KBM-7 (cell line): ENCODE results near the gene TMEM250.

Experiments
- DNase-seq: peaks from one replicate; pipeline ENCODE4 v3.0.0-alpha.2; 2015
- in situ Hi-C: fragments of 300-500 bp; cut with MboI; formaldehyde crosslinking; loops from 2 replicates; pipeline ENCODE4 v1.14.3; 2020; ENCODE audit warnings: low sequenced_read_pairs, low pct_unique_long_range_greater_than_20kb, mixed read lengths

TMEM250 gene

DNA sequence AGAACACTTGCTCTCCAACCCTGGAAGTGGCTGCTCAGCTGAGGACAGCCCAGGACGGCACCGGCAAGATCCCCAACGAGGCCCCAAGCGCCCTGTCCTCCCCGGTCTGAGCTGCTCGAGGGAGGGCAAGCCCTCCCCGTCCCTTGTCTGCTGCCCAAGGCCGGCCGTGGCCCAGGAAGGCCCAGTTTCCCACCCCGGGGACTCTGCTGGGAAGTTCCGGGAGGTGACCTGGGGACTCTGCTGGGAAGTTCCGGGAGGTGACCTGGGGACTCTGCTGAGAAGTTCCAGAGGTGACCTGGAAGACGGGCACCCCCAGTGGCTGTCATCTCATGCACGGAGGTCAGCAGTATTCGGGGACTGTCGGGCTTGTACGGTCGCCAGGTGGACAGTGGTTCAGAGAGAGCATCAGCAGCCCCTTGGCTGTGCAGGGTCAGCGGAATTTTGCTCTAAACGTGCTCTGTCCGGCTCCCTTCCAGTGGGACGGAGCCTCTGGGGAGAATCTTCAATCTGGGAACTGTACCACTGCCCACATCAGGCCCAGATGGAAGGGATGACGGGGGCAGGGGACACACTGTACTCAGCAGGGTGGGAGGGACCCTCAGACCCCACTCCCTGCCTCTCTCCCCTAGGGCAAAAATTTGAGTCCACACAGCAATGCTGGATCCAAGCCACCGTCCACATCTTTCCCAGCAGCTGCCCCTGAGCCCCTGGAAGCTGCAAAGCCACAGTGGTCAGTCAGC, 30.8 kb downstream of the TMEM250 start:
- in situ Hi-C loops, result no loop called here
- no peak for DNase-seq

DNA sequence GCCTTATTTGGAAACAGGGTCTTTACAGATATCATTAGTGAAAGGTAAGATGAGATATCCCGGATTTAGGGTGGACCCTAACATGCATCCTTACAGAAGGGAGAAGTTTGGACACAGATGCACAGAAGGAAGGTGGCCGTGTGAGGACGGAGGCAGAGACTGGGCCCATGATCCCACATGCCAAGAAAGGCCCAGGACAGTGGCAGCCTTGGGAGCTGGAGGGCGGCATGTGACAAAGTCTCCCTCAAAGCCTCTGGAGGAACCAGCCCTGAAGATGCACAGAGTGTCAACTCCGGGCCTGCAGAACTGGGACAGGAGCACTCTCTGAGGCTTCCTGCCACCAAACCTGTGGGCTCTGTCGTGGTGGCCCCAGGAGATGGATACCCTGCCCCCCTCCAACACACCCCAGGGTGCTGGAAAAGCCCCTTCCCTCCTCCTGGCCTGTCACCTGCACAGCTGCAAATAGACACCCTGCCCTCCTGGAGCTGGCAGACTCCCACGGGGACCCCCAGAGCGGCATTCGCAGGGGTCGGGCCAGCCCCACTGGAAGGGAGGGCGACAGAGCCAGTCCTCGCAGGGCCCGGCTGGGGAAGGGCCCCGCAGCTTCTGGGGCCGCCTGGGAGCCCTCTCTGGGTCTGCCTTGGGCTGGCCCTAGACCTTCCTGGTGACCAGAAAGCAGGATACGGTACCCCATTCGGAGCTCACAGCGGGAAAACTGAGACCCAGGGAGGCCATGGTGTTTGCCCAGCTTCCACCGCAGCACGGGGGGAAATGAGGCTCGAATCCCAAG, 31.5 kb downstream of the TMEM250 start:
- in situ Hi-C loops, result no loop called here
- DNase-seq, result no peak

DNA sequence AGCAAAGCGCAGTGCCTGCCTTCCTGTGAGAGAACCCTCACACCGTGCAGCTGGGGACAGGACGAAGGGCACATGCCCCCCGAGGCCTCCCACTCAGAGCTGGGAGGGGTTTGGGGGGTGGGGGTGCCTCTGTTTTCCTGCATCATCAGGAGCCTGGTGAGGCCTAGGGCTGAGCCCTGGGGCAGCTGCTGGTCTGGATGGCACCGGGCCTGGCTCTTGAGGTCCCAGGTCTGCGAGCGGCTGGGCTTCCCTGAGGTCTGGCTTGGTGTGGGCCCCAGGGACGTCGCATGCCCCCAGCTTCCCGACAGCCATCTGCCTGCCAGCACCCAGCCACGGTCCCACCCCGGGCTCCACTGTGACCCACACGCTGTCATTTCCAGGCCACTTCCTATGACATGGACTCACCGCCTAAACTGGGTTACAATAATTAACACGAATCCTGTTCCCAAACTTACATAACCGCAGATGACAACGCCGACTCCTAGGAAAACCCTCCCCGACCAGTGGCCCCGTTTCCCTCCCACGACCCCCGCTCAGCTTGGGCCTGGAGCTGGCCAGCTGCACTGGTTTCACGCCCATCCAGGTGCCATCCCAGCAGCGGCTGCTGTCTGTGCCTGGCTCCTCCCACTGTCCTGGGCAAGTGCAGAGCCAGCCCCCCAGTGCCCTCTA, 32.3 kb downstream of the TMEM250 start:
- DNase-seq, result no peak
- in situ Hi-C loops, result no loop called here

DNA sequence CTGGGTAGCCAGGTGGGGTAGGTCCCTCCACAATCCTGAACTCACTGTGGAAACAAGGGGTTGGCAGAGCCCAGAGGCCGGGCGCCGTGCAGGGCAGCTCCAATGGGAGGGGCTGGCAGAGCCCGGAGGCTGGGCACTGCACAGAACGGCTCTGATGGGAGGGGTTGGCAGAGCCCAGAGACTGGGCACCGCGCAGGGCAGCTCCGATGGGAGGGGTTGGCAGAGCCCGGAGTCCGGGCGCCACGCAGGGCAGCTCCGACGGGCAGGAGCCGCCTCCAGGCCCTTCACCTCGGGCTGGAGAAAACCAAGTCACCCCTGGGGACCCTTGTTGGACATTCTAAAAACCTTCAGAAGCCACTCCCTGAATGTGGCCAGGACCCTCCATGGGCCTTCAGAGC, 32.9 kb downstream of the TMEM250 start:
- in situ Hi-C loops, result no loop called here
- DNase-seq, result no peak

DNA sequence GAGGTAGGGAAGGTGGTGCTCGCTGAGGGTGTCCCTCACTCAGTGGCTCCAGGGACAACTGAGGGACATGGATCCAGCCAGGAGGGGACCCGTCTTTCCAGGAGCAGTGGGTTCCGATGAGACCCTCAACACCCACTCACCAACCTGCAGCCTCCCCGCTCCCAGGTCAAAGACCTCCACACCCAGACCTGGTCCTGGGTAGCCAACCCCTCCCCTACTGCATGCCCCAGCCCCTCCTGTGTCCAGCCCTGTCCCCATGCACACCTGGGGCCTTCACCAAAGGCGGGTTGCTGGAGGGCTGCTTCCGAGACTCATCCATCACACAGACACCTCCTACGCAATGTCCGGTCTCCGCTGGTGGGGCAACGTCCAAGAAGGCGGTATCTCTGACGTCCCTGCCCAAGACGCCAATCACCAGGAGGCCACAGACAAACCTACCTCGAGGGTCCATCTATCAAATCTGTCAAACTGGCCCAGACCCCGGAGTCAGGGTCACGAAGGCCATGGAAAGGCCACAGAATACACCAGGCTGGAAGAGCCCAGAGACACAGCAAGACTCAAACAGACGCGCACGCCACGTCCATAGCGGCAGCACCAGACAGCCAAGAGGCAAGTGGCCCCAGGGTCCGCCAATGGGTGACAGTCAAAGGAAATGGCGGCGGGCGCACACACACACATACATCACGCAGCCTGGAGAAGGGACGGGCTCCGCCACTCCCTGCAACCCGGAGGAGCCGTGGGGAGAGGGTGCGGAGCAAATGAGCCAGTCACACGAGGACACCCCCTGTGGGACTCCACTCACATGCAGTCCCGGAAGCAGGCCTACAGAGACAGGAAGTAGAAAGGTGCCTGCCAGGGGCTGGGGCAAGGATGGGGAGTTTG, 34.4 kb downstream of the TMEM250 start:
- in situ Hi-C loops, result no loop called here
- DNase-seq, result no peak

DNA sequence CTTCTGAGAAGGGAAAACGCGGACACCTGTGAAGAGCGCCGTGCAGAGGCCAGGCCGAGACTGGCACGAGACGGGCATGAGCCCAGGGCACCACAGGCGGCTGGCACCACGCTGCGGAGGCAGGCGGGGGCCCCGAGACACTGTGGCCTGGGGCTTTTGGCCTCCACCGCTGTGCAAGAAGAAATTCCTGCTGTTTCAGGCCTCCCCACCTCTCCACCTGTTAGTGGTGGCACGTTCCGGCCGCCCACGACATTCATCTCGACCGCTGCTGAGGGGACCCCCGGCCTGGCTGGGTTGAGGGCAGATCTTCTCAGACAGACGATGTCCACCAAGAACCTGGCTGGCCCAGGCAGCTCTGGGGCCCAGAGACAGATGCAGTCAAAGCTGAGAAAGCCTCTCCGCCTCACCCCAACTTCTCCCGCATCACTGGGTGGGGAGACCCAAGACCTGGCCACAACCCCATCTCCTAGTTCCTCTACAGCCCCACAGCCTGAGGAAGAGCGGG, 35.1 kb downstream of the TMEM250 start:
- in situ Hi-C loops, result no loop called here
- no peak for DNase-seq

DNA sequence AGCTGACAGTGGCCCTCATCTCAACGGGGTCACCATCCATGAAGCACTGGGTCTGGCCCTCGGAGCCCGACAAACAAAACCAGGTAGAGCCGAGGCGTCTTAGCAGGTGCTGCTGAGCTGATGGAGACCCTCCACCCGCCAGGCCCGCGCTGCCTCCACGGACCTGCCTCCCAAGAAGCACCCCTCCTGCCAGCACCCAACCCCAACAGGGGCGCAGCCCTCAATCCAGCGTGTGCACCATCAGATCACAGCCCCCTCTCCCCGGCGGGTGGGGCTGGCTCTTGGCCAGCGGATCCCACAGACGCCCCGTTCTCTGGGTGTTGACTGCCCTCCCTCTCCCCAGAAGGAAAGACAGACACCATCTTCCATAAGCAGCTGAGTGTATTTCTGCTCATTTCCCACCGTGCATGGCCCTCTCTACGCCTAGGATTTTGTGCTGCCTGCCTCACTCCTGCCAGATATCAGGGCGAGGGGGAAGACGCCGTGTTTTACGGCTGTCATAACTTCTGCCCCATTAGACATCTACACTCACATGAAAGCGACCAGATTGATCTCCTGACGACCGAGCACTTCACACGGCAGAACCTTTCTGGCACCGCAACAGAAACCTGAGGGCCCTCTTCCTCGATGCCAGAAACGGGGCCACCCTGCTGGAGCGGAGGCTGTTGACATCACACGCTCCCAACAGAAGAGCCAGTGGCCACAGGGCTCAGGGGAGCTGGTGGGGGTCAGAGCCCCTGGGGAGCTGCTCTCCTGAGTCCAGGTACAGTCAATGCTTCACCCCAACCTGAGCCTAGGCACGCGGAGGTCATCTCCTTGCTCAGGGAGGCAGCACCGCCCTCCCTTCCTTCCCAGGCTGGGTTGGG, 35.9 kb downstream of the TMEM250 start:
- in situ Hi-C loops, result no loop called here
- DNase-seq, result no peak

DNA sequence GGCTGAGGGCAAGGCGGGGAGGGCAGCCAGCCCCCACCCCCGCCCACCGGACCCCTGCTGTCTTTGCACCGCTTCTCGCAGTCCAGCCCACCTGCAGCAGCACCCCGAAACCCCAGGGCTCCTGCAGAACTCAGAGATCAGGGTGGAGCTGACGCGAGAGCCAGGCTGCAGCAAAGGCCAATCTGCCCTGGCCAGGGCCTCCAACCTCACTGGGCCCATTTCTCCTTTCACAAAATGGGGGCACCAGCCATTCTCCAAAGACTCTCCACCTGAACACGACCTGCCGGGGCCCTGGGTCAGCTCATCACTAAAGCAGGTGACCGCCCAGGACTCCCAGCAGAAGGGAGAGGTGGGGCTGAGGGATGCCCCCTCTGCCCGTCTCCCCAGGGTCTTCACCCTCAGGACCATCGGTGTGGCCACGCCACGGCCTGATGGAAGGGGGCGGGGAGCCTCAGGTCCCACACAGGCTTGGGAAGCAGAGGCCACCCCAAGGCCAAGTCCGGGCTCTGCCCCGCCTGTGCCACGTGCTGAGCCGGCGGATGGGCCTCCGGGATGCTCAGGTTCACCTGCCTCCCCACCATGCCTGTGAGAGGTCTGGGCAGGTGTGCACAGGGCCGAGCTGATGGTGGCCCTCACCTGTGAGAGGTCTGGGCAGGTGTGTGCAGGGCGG, 36.7 kb downstream of the TMEM250 start:
- DNase-seq, result no peak
- in situ Hi-C loops, result no loop called here

DNA sequence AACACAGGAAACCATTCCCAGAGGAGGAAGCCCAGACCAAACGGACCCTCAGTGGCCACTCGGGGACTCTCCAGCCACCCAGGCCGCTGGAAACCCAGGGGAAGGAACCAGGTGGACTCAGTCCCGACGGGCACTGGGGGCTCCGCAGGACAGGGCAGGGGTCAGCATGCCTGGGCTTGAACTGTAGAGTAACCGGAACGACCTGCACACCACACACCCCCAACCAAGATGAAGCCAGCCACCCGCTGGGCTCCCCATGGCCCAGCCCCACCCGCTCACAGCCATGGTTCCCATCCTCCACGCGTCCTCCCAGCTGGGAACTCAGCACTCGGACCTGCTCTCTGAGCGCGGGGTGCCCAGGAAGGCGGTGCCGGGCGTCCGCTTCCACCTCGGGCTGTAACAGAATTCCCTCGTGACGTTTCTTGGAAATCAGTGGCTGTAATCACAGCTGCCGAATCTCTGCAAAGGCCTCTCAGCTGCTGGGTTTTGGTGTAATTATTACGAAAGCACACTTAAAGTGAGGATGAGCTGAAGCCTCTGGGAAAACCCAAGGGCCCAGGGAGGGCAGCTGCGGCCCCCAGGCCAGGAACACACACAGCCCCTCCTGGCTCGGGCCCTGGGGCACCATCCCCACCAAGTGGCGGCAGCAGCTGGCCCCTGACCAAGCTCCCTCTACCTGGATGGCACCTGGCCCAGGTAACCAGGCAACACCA, 37.4 kb downstream of the TMEM250 start:
- no peak for DNase-seq
- in situ Hi-C loops, result no loop called here

DNA sequence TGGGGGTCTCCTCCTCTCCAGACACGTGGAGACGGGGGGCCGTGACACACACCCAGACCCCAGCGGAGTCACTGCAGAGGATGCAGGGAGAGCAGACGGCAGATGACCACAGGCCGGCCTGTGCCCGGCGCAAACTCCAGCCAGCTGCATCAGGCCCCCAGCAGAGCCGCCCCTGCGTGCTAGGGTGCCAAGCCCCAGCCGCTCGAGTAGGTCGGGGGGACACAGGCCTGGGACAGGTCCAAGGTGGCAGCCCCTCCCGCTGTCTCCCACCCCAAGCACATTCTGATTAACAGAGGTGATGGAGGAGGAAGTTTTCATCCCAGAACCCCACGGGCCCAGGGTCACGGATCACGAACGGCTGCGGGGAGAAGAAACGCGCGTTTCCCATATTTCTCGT, 38.0 kb downstream of the TMEM250 start:
- no peak for DNase-seq
- in situ Hi-C loops, result no loop called here

DNA sequence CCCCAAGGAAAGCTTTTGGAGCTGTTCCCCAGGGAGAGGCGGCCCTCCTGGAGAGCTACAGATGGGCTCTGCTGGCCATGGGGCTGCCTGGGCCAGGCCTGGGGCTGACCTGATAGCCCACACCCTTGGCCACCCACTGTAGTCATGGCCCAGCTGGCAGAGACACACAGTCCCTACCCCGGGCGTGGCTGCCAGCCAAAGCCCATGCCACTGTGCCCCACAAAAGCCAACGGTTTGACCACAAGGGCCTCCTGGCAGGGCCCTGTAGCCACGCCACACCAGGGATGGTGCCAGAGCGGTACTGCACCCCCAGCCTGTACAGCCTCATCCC, 38.8 kb downstream of the TMEM250 start:
- in situ Hi-C loops, result no loop called here
- DNase-seq, result no peak

DNA sequence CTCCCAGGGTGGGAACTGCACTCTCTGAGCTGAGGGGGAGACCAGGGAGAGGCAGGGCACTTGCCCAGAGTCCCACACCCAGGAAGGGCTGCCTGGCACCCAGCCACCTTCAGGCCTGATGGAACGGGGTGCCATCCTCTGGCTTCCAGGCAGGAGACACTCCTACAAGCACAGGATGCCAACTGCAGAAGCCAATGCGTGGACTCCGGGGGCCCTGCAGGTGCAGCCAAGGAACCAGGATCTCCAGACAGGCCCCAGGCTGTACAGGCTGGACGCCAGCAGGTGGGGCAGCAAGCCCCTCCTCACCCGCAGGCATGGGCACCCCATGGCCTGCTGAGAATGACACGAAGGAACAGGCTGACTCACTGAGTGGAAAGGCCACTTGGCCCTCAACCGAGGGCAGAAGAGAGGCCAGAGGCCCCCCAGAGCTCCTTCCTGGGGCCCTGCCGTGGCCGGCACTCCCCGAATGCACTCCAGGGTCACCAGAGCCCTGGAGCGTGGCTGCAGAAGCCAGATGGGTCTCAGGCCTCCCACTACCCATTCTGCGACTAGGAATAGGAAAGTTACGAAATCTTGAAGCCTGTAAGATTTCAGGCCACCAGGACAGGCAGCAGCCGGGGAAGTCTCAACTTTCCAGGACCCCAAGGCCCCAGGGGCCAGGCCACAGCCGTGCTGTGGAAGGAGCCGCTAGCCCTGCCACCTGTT, 39.3 kb downstream of the TMEM250 start:
- in situ Hi-C loops, result no loop called here
- no peak for DNase-seq

DNA sequence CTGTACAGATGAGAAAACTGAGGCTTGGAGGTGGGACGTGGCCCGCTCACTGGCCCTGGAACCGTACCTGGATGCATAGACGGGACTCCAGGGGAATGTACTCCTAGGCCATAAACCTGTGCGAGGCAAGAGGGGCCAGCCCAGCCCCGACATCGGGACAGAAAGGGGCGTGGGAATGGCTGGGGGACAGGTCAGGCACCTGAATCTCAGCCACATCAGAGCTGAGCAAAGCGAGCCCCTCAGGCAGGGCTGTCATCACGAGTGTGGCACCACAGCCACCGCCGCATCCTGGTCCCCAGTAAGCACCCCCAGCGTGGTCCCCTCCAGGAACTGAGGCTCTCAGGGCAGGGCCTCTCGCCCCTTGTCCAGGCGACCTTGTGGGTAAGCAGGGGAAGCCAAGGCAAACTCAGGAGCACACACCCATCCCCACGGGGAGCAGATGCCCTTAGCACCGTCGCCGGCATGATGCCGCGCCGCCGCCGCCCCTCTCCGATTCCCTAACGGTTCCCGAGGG, 40.1 kb downstream of the TMEM250 start:
- no peak for DNase-seq
- in situ Hi-C loops, result no loop called here

DNA sequence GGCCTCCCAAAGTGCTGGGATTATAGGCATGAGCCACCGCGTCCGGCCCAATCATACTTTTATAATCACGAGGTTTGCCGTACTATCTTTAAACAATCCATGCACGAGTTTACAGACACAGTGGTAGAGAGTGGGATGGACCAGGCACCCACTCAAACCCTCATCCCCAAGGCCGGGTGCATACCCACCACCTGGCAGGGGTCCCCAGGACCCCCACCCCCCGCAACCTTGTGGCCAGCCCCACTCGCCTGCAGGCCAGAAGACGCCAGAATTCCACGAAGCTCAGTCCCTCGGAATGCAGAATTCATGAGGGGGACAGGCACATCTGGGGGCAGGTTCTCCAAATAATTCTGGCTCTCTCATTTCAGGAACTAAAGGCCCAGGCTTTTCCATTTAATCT, 40.7 kb downstream of the TMEM250 start:
- in situ Hi-C loops, result no loop called here
- no peak for DNase-seq

DNA sequence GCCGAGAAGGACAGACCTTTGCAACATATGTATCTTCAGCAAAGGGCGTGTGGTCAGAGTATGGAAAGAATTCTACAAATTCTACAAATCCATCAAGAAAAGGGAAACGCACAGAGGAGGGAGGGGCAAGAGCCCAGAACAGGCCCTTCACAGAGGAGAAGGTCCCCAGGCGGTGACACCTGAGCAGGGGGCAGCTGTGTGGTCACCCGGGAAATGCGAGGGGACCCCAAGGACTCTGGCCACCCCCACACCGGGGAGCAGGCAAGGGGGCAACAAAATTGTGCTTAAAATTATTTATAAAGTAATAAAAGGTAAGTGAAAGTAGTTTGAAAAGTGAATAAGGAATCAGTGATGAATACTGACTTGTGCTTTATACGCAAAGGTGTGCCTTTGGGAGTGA, 41.2 kb downstream of the TMEM250 start:
- DNase-seq, result no peak
- in situ Hi-C loops, result no loop called here

DNA sequence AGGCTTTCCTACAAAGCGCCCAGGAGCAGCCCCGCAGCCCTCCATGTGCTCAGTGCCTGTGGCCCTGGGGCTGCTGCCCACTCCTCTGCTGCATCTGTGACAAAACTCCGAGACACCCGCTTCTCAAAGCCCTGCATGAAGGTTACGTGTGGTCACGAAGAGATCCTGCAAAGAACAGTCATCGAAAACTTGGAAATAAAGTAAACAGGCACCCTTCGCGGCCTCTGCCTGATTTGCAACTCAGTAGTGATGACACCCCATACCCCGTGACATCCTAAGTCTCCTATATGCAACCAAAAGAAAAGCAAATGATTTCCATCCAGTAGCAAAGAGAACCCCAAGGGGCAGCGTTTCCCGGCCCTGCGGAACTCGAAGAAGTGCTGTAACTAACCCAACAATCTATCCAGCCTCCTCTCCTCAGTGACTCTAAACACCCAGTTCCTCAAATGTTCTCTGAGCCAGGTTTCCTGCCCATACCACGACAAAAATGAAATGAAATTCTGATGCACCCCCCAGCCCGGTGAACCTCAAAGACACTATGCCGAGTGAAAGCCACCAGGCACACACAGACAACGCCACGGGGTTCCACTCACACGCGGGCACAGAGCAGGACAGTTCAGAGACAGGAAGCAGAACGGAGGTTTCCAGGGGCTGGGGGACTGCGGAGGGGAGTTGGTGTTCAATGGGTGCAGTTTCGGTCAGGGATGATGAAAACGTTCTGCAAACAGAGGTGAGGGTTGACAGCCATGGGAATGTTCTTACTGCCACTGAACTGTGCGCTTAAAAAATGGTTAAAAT, 42.6 kb downstream of the TMEM250 start:
- DNase-seq, result peak; percentile 62
- in situ Hi-C loops, result no loop called here
